Skeletal muscle tissue (tissue), 4 donors: Measurements from ENCODE around the gene PRDM15. TPM values are rescaled to one million over a fixed set of nuclear protein-coding genes. Genes with fewer than 3 reads are reported as not detected.
"Not testable (repeated sequence)": the region's sequence is repeated elsewhere in the genome, so short reads cannot be mapped to it uniquely, and the experiment has no call there.

Experiments used
- H3K27ac ChIP-seq: one replicate; pipeline ENCODE4 v1.7.0; 2013; ENCODE audit warnings: mild to moderate bottlenecking, low read depth, low read length, inconsistent platforms
- H3K27me3 ChIP-seq, 3 donors: one replicate each; pipeline ENCODE4 v1.7.0; 2013; ENCODE audit warnings: low read length in 3 of 3; ENCODE audit not compliant: control insufficient read depth in 3 of 3, insufficient read depth in 3 of 3
- H3K36me3 ChIP-seq, 3 donors: one replicate each; pipeline ENCODE4 v1.7.0; 2013; ENCODE audit warnings: low read length in 3 of 3; ENCODE audit not compliant: control insufficient read depth in 3 of 3, insufficient read depth in 3 of 3
- H3K4me1 ChIP-seq, 3 donors: one replicate each; pipeline ENCODE4 v1.7.0; 2013; ENCODE audit warnings: low read length in 3 of 3, mild to moderate bottlenecking in 3 of 3; ENCODE audit not compliant: control insufficient read depth in 3 of 3, insufficient read depth in 3 of 3
- H3K4me3 ChIP-seq, 3 donors: one replicate each; pipeline ENCODE4 v1.7.0; 2013; ENCODE audit warnings: low read length in 3 of 3
- H3K9ac ChIP-seq, 3 donors: one replicate each; pipeline ENCODE4 v1.7.0; 2013; ENCODE audit warnings: low read length in 3 of 3, mild to moderate bottlenecking in 3 of 3, moderate library complexity in 2 of 3, low read depth in 1 of 3
- H3K9me3 ChIP-seq, 3 donors: one replicate each; pipeline ENCODE4 v1.7.0; 2013; ENCODE audit warnings: low read length in 3 of 3; ENCODE audit not compliant: control insufficient read depth in 3 of 3
- total RNA-seq: library from RNA; depleted of rRNA; stranded (reverse); fragments of >200 nt; gene quantifications from one replicate; pipeline ENCODE4 v1.2.3, GENCODE V29; 2014
- donor health status: Osteomylitis.

Gene PRDM15
- total RNA-seq, 1 donor from 2014 or later: 2.6 TPM

DNA sequence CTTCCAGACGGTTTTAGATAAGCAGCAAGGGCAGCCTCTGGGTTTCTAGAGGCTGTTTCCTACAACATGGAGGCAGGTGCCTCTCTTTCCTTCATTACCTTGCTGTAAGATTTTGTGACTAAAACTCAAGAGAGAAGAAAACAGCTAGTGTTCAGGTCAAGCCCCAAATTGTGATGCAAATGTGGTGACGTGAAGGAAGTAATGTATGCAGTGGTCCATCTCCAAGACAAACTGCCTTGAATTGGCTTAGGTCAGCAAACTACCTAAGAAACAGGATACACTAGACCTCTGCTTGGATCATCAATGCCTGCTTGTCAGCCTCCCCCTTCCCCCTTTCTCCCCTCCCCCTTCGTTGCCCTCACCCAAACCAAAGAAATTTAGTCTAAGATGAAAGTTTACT lies 83.4 kb downstream of the PRDM15 start:
- H3K9me3 ChIP-seq: peaks cover 0 to 9% (median 4%) of the 10 kb centered on the region in 3 donors
- H3K9ac ChIP-seq: no peak overlapping the region
- H3K36me3 ChIP-seq: peaks cover 4 to 19% (median 13%) of the 10 kb centered on the region in 3 donors
- H3K27ac ChIP-seq: no peak overlapping the region
- no peak overlapping the region for H3K4me3 ChIP-seq
- peaks cover 0 to 3% (median 0%) of the 10 kb centered on the region in 3 donors for H3K27me3 ChIP-seq
- H3K4me1 ChIP-seq: no peaks in the 10 kb centered on the region

DNA sequence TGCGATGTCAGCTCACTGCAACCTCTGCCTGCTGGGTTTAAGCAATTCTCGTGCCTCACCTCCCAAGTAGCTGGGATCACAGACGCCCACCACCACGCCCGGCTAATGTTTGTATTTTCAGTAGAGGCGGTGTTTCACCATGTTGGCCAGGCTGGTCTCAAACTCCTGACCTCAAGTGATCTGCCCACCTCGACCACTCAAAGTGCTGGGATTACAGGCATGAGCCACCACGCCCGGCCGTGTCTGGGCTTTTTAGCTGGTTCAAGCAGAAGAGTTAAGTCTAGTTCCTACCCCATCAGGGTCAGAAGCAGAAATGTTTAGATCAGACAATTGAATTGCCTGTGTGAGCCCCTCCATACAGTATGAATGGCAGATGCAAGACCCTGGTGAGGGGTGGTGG lies 84.5 kb downstream of the PRDM15 start:
- no peak overlapping the region for H3K9ac ChIP-seq
- peaks cover 0 to 3% (median 0%) of the 10 kb centered on the region in 3 donors for H3K27me3 ChIP-seq
- no peak overlapping the region for H3K4me3 ChIP-seq
- H3K36me3 ChIP-seq: peaks cover 0 to 10% (median 8%) of the 10 kb centered on the region in 3 donors
- no peak overlapping the region for H3K27ac ChIP-seq
- no peaks in the 10 kb centered on the region for H3K4me1 ChIP-seq
- H3K9me3 ChIP-seq: peaks cover 0 to 9% (median 4%) of the 10 kb centered on the region in 3 donors

DNA sequence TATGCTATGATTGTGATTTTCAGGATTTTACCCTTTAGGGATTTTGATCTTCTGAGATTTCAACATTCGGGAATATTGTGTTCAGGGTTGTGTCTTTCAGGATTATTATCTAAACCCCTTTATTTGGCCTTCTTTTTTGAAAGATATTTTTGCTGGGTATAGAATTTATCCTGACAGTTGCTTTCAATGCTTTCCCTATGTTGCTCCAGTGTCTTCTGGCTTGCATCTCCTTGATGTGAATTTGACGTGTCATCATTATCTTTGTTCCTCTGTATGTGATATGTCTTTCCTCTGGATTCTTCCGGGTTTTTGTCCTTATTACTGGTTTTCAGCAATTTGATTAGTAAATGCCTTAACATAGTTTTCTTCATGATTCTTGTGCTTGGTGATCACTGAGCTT lies 86.4 kb downstream of the PRDM15 start:
- H3K36me3 ChIP-seq: no peaks in the 10 kb centered on the region
- no peak overlapping the region for H3K9ac ChIP-seq
- no peak overlapping the region for H3K27ac ChIP-seq
- peaks cover 0 to 9% (median 4%) of the 10 kb centered on the region in 3 donors for H3K9me3 ChIP-seq
- no peak overlapping the region for H3K4me3 ChIP-seq
- H3K27me3 ChIP-seq: peaks cover 0 to 3% (median 0%) of the 10 kb centered on the region in 3 donors
- H3K4me1 ChIP-seq: no peaks in the 10 kb centered on the region

DNA sequence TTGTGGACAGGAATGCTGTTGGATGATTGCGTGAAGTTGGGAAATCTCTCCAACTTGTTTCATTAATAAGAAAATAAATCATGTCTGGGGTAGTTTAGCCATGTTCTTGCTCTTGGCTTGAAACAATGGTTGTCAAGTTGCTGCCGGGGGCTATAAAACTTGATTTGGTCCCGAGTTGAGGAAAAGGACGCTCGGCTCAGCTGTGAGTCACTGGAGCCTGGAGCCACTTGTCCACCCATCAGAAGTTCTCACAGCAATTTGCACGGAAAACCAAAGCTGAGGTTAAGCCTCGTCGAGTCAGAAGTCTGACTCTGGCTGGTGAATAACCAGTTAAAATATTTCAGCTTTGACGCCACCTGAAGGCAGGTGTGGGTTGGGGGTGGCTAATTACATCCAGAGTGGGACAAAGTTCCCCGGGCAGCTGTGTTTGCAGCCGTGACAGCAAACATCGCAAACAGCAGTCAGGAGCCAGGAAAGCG lies 92.6 kb downstream of the PRDM15 start:
- Histone ChIP-seq H3K27me3 (peaks cover 21 to 23% (median 22%) of the 10 kb centered on the region in 3 donors), H3K27ac (no peak overlapping the region), H3K4me3 (no peak overlapping the region), H3K9me3 (no peaks in the 10 kb centered on the region), H3K4me1 (no peaks in the 10 kb centered on the region), H3K9ac (no peak overlapping the region), H3K36me3 (no peaks in the 10 kb centered on the region)

DNA sequence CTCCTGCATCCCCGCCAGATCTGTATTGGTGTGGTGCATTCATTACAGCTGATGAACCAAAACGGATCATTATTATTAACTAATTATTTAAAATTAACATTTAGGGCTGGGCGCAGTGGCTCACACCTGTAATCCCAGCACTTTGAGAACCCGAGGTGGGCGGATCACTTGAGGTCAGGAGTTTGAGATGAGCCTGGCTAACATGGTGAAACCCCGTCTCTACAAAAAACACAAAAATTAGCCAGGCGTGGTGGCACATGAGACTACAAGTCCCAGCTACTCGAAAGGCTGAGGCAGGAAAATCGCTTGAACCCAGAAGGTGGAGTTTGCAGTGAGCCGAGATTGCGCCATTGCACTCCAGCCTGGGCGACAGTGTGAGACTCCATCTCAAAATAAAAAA lies 93.9 kb downstream of the PRDM15 start:
- H3K4me3 ChIP-seq, H3K4me1 ChIP-seq, H3K36me3 ChIP-seq, H3K27ac ChIP-seq, H3K9me3 ChIP-seq, H3K9ac ChIP-seq: not testable (repeated sequence)
- H3K27me3 ChIP-seq: peaks cover 26 to 30% (median 27%) of the 10 kb centered on the region in 3 donors

DNA sequence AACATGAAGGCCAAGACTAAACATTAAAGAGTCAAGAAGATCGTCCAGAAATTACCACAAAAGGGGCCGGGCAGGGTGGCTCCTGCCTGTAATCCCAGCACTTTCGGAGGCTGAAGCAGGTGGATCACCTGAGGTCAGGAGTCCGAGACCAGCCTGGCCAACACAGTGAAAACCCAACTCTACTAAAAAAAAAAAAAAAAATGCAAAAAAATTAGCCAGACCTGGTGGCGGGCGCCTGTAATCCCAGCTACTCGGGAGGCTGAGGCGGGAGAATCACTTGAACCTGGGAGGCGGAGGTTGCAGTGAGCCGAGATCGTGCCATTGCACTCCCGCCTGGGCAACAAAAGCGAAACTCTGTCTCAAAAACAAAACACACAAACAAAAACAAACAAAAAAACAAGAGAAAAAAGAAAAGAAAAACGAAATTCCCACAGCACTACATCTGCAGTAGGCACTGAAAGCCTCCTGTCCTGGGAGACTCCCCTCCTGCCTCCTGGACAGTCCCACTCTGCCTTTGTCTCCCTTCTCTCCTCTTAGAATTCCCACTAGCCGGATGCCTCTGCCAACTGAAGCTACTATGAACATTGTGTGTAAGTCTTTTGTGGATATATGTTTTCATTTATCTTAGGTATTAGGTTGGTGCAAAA lies 94.6 kb downstream of the PRDM15 start:
- no peaks in the 10 kb centered on the region for H3K36me3 ChIP-seq
- H3K4me3 ChIP-seq: no peak overlapping the region
- H3K9me3 ChIP-seq: no peaks in the 10 kb centered on the region
- no peak overlapping the region for H3K9ac ChIP-seq
- peaks cover 28 to 36% (median 32%) of the 10 kb centered on the region in 3 donors for H3K27me3 ChIP-seq
- H3K4me1 ChIP-seq: no peaks in the 10 kb centered on the region
- no peak overlapping the region for H3K27ac ChIP-seq

DNA sequence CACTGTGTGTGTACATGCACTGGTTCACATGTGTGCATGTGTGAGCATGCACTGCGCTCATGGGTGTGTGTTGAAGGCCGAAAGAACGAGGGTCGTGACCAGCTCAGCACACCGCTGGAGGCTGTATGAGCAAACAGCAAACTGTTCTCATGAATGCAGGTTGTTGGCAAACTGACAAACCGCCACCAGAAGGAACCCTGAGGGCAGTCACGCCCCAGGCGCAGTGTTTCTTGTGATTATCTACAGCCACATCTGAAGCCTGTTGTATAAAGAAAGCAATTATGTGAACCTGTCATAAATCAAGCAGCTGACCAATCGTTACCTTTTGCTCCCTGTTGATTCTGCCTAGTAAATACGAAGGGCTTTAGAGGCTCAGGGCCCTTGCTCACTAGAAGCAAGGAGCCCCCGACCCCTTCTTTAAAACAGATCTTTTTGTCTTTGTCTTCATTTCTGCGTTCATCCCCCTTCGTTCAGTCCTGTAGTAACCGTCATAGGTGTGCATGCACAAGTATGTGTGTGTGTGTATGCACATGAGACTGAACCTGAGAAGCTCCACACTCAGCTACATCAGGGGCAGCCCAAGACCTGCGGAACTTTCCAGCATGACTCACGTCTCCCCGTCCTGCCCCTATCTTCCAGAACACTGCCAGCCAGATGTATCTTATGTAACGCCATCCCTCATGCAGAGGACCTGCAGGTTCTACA lies 95.5 kb downstream of the PRDM15 start:
- Histone ChIP-seq H3K27ac (no peak overlapping the region), H3K9ac (no peak overlapping the region), H3K27me3 (peaks cover 35 to 43% (median 40%) of the 10 kb centered on the region in 3 donors), H3K4me3 (no peak overlapping the region), H3K9me3 (no peaks in the 10 kb centered on the region), H3K4me1 (no peaks in the 10 kb centered on the region), H3K36me3 (no peaks in the 10 kb centered on the region)

DNA sequence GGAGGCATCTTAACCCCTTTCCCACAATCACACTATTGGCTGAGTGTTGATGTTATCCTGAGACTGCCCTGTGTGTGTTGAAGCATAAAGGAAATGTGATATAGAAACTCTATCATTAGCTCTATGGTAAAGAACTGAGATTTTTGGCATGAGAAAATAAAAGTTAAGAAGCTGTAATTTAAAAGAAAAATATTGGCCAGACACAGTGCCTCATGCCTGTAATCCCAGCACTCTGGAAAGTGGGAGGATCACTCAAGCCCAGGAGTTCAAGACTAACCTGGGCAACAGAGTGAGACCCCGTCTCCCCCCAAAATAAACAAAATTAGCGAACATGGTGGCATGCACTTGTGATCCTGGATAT lies 98.1 kb downstream of the PRDM15 start:
- H3K36me3 ChIP-seq: no peaks in the 10 kb centered on the region
- no peak overlapping the region for H3K4me3 ChIP-seq
- H3K4me1 ChIP-seq: peaks cover 0 to 2% (median 0%) of the 10 kb centered on the region in 3 donors

DNA sequence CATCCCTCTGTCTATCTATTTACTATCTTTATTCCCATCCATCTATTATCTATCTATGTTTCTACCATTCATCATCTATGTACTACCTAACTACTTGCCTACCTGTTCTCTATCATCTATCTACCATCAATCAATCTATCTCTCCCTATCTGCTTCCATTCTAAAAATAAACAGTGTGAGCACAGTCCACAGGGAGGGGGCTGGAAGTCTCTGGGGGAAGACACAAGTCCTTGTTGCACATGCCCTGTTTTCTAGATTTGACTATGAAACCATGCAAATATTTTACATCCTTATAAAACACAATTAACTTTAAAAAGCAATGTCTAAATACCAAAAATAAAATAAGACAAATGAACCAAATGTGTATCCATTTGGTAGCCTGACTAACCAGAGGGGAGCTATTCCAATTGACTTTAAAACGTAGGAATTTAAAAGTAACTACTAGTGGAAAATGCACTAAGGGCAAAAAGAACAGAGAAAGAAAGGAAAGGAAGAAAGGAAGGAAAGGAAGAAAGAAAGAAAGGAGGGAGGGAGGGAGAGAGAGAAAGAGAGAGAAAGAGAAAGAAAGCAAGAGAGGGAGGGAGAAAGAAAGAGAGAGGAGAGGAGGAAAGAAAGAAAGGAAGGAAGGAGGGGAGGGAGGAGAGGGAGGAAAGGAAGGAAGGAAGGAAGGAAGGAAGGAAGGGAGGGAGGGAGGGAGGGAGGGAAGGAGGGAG lies 98.7 kb downstream of the PRDM15 start:
- Histone ChIP-seq H3K9me3 (no peaks in the 10 kb centered on the region), H3K4me3 (no peak overlapping the region), H3K9ac (no peak overlapping the region), H3K27me3 (peaks cover 39 to 43% (median 43%) of the 10 kb centered on the region in 3 donors), H3K4me1 (peaks cover 0 to 2% (median 0%) of the 10 kb centered on the region in 3 donors), H3K36me3 (no peaks in the 10 kb centered on the region), H3K27ac (no peak overlapping the region)

More for the DNA sequence above, 98.1 kb downstream of the PRDM15 start:
- Histone ChIP-seq H3K27me3 (peaks cover 40 to 41% (median 40%) of the 10 kb centered on the region in 3 donors), H3K9me3 (no peaks in the 10 kb centered on the region), H3K9ac (no peak overlapping the region), H3K27ac (no peak overlapping the region)

DNA sequence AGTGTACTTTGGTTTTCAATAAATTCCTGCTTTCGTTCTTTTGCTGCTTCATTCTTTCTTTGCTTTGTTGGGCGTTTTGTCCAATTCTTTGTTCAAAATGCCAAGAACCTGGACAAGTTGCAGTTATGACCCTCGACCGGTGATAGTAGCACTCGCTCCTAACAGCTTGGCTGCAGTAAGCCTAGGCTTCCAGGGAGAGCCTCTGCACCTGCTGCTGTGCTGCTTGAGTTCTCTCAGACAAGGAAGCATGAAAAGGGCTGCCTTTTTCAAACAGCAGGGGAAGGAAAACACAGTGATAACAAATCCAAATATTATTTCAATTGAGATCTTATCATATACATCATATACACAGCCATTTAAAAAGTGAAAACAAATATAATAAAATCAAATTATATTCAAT lies 99.5 kb downstream of the PRDM15 start:
- peaks cover 44 to 45% (median 45%) of the 10 kb centered on the region in 3 donors for H3K27me3 ChIP-seq
- H3K4me1 ChIP-seq: peaks cover 0 to 2% (median 0%) of the 10 kb centered on the region in 3 donors
- H3K27ac ChIP-seq: no peak overlapping the region
- no peak overlapping the region for H3K9ac ChIP-seq
- H3K9me3 ChIP-seq: no peaks in the 10 kb centered on the region
- no peaks in the 10 kb centered on the region for H3K36me3 ChIP-seq
- H3K4me3 ChIP-seq: no peak overlapping the region
